Keratinocyte (primary cell): ENCODE measurements around the gene TEX26. TPM values are rescaled to one million over a fixed set of nuclear protein-coding genes. Genes with fewer than 3 reads are reported as not detected.

Experiments used
- DNase-seq: peaks from one replicate; pipeline ENCODE4 v3.0.0-alpha.2; 2011; ENCODE audit warnings: low read depth, missing footprints, low spot score
- FAIRE-seq: peaks from 2 replicates; lab custom pipeline; 2011; peaks lifted over from hg19 to GRCh38; lab: Jason Lieb, UNC
- H2AFZ ChIP-seq: 2 replicates; pipeline ENCODE4 v1.6.0; 2012; ENCODE audit warnings: low read length, control low read depth, inconsistent platforms; ENCODE audit not compliant: control insufficient read depth
- H3K27ac ChIP-seq: 2 replicates; pipeline ENCODE4 v1.5.1; 2011; ENCODE audit warnings: low read length; ENCODE audit not compliant: control insufficient read depth, insufficient read depth
- H3K27me3 ChIP-seq: 3 replicates; pipeline ENCODE4 v1.6.0; 2011; ENCODE audit warnings: low read length; ENCODE audit not compliant: control insufficient read depth, insufficient read depth; ENCODE audit errors: extremely low read depth
- H3K36me3 ChIP-seq, 2 experiments: 2 replicates in 1 of 2; 3 replicates in 1 of 2; pipeline ENCODE4 v1.5.1; 2011; ENCODE audit warnings: low read length in 2 of 2, mild to moderate bottlenecking in 1 of 2; ENCODE audit not compliant: control insufficient read depth in 2 of 2, insufficient read depth in 2 of 2; ENCODE audit errors: extremely low read depth in 1 of 2
- H3K4me1 ChIP-seq: 3 replicates; pipeline ENCODE4 v1.5.1; 2011; ENCODE audit warnings: low read length; ENCODE audit not compliant: control insufficient read depth, insufficient read depth; ENCODE audit errors: extremely low read depth
- H3K4me2 ChIP-seq: 3 replicates; pipeline ENCODE4 v1.6.0; 2011; ENCODE audit warnings: low read depth, low read length; ENCODE audit not compliant: control insufficient read depth, insufficient read depth; ENCODE audit errors: extremely low read depth
- H3K4me3 ChIP-seq, 3 experiments: fragments of 200-600 bp in 1 of 3; sonication (generic) in 1 of 3; 2 replicates in 2 of 3; 3 replicates in 1 of 3; pipeline ENCODE4 v1.5.1; 2011 to 2016; ENCODE audit warnings: low read length in 3 of 3, mild to moderate bottlenecking in 3 of 3, control low read depth in 2 of 3, inconsistent platforms in 1 of 3, low read depth in 1 of 3, mixed read lengths in 1 of 3, mixed run types in 1 of 3, moderate library complexity in 1 of 3; ENCODE audit not compliant: control insufficient read depth in 2 of 3, insufficient read depth in 2 of 3; ENCODE audit errors: extremely low read depth in 1 of 3
- H3K79me2 ChIP-seq: 2 replicates; pipeline ENCODE4 v1.6.0; 2012; ENCODE audit warnings: low read length; ENCODE audit not compliant: control insufficient read depth, insufficient read depth
- H3K9ac ChIP-seq: 3 replicates; pipeline ENCODE4 v1.6.0; 2011; ENCODE audit warnings: low read length; ENCODE audit not compliant: control insufficient read depth, insufficient read depth; ENCODE audit errors: extremely low read depth
- H3K9me1 ChIP-seq: 3 replicates; pipeline ENCODE4 v1.6.0; 2011; ENCODE audit warnings: low read length; ENCODE audit not compliant: control insufficient read depth, insufficient read depth; ENCODE audit errors: extremely low read depth
- H3K9me3 ChIP-seq: 2 replicates; pipeline ENCODE4 v1.5.1; 2012; ENCODE audit warnings: low read depth, low read length; ENCODE audit not compliant: control insufficient read depth
- H4K20me1 ChIP-seq: 3 replicates; pipeline ENCODE4 v1.6.0; 2011; ENCODE audit warnings: low read length; ENCODE audit not compliant: control insufficient read depth, insufficient read depth; ENCODE audit errors: extremely low read depth
- CTCF ChIP-seq, 3 experiments: IDR thresholded peaks in 1 of 3; conservative IDR thresholded peaks in 1 of 3; optimal IDR thresholded peaks in 1 of 3; 2 replicates in 2 of 3; 3 replicates in 1 of 3; pipeline versions ENCODE3 to v1.5.1; 2011; ENCODE audit warnings: low read length in 3 of 3, mild to moderate bottlenecking in 3 of 3, moderate library complexity in 2 of 3, control low read depth in 1 of 3, inconsistent platforms in 1 of 3; ENCODE audit not compliant: insufficient read depth in 2 of 3; ENCODE audit errors: extremely low read depth in 1 of 3
- EZH2 ChIP-seq: IDR thresholded peaks from one replicate; pipeline ENCODE4 v1.6.1; 2012; ENCODE audit warnings: inconsistent platforms, mild to moderate bottlenecking, low read length, moderate library complexity
- dilution Hi-C: fragments of 300-500 bp; cut with MboI; formaldehyde crosslinking; loops from one replicate; pipeline ENCODE4 v1.7.0; 2020; ENCODE audit warnings: low sequenced_read_pairs; ENCODE audit not compliant: extremely low pct_ligation_motif_present
- polyA plus RNA-seq, 5 experiments: library from polyadenylated mRNA; depleted of rRNA in 3 of 5; stranded (reverse) in 3 of 5; stranded (forward) in 1 of 5; unstranded in 1 of 5; fragments of >200 nt; gene quantifications; 1 replicate in 1 of 5; 2 replicates in 3 of 5; 3 replicates in 1 of 5; pipeline versions ENCODE4 v1.2.1 to v1.2.3, GENCODE V29; 2011 to 2012; ENCODE audit warnings: missing spikeins in 2 of 5, low read depth in 1 of 5, low replicate concordance in 1 of 5

The TEX26 gene
- polyA plus RNA-seq, 1 donor (not counting 4 experiments of a cell fraction or from before 2014, with no cell fraction given), result not detected

GRCh38 chr13:30983431-30983830, 51.0 kb downstream of the TEX26 start:
- TF ChIP-seq EZH2 (no peak), CTCF (optimal IDR thresholded peaks at IDR 0.05 in 1 of 3, IDR thresholded peaks at IDR 0.05 in 1 of 3, conservative IDR thresholded peaks at IDR 0.05 in 1 of 3; ENCODE audit: extremely low read depth in 1 of 3, insufficient read depth in 2 of 3, low read length in 3 of 3) (no peak)
- H3K4me1 ChIP-seq, result peaks cover 11% of the 10 kb centered on the region
- no peak overlapping the region for H3K9ac ChIP-seq
- dilution Hi-C loops, result no loop called here
- no peaks in the 10 kb centered on the region for H4K20me1 ChIP-seq
- no peak overlapping the region for H3K4me3 ChIP-seq
- no peaks in the 10 kb centered on the region for H3K79me2 ChIP-seq
- H3K4me2 ChIP-seq, result no peak overlapping the region
- no peaks in the 10 kb centered on the region for H3K27me3 ChIP-seq
- H3K27ac ChIP-seq, result no peak overlapping the region
- DNase-seq (no peak), FAIRE-seq (no peak)
- H3K36me3 ChIP-seq, result no peaks in the 10 kb centered on the region
- no peaks in the 10 kb centered on the region for H3K9me3 ChIP-seq
- no peak overlapping the region for H2AFZ ChIP-seq
- H3K9me1 ChIP-seq, result no peaks in the 10 kb centered on the region

GRCh38 chr13:30984620-30985019, 52.2 kb downstream of the TEX26 start:
- H3K4me2 ChIP-seq, result no peak overlapping the region
- H3K9me1 ChIP-seq, result no peaks in the 10 kb centered on the region
- no peak for DNase-seq
- H3K9ac ChIP-seq, result no peak overlapping the region
- TF ChIP-seq CTCF (optimal IDR thresholded peaks at IDR 0.05 in 1 of 3, IDR thresholded peaks at IDR 0.05 in 1 of 3, conservative IDR thresholded peaks at IDR 0.05 in 1 of 3; ENCODE audit: extremely low read depth in 1 of 3, insufficient read depth in 2 of 3, low read length in 3 of 3) (no peak), EZH2 (no peak)
- H3K4me3 ChIP-seq, result no peak overlapping the region
- H3K9me3 ChIP-seq, result no peaks in the 10 kb centered on the region
- no peak overlapping the region for H2AFZ ChIP-seq
- no peaks in the 10 kb centered on the region for H4K20me1 ChIP-seq
- dilution Hi-C loops, result no loop called here
- peaks cover 11% of the 10 kb centered on the region for H3K4me1 ChIP-seq
- H3K79me2 ChIP-seq, result no peaks in the 10 kb centered on the region
- H3K27ac ChIP-seq, result no peak overlapping the region
- no peaks in the 10 kb centered on the region for H3K36me3 ChIP-seq
- no peaks in the 10 kb centered on the region for H3K27me3 ChIP-seq
- no peak for FAIRE-seq
